ENCODE results near the gene MAB21L4. TPM values are rescaled to one million over a fixed set of nuclear protein-coding genes. Genes with fewer than 3 reads are reported as not detected.

The MAB21L4 gene
- total RNA-seq, 4 donors from 2014 or later: not detected

DNA sequence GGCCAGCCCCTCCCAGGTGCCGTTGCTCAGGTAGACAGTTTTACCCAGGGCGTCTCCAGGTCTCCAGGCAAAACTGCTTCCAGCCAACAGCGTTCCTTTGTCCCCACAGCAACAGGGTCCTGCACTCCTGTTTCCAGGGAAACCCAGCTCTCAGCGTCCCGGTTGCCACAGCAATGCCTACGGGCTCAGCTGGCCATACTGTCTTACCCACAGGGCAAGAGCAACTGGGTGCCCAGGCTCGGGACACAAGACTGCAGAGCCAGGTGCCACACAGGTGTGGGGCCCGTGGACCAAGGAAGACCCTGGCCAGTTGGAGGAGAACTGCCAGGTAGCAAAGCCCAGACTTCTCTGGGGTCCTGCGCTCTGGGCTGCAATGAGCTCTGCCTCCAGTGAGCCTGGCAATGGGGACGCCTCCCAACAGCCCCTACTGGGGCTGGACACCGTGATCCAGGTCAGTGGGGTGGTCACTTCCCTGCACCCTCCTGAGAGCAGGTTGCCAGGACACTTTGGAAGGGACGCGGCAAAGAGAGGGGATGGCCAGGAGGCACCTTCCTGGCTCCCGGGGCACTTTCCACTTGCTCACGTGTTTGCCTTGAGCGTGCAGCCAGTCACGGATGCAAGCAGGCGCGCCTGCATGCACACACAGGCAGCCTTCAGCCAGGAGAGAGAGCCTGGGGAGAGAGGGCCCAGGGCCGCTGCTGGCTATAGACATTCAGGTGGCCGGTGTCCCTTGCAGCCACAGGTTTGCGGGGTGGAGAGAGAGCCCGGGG, 10.4 kb upstream of the MAB21L4 start, which contains the start of gene CROCC2:
TSS of gene CROCC2 (plus strand) at position 196 of the 770 bp plus-strand sequence. CDS start at position 374, 178 bp downstream.
- ATAC-seq (ENCODE audit: low FRiP score): no peak
- no peak for TF ChIP-seq CTCF (IDR thresholded peaks at IDR 0.05)
- no peak for DNase-seq (ENCODE audit: low spot score)

DNA sequence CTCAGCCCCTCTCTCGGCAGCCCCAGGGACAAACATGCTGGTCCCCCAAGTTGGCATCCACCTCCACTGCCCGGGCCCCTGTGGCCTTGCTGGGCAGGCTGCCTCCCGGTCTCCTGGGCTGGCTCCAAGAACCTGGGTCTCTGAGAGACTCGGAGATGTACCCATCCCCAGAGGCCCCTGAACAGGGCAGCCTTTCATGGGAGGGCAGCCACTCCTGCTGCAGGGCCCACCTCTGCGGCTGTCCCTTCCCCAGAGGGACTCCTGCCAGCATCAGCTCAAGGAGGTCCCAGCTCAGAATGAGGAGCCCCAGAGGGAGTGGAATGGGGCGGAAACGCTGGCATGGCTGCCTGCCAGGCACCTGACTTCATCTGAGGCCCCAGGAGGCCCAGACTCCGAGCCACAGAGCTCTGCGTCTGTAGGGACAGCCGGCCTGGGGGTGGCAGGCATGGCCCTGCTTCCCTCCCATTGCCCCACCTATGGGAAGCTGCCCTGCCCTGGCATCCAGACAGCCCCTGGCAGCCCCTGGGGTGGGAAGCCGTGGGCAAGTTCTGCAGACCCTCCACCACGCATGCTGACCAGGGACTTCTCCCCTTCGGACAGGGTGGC, 9.3 kb upstream of the MAB21L4 start:
- no peak for DNase-seq (ENCODE audit: low spot score)
- no peak for ATAC-seq (ENCODE audit: low FRiP score)
- no peak for TF ChIP-seq CTCF (IDR thresholded peaks at IDR 0.05)

GRCh38 chr2:240904216-240905175, 8.5 kb upstream of the MAB21L4 start:
- TF ChIP-seq CTCF (IDR thresholded peaks at IDR 0.05): no peak
- DNase-seq (ENCODE audit: low spot score): no peak
- no peak for ATAC-seq (ENCODE audit: low FRiP score)

GRCh38 chr2:240903191-240904060, 7.5 kb upstream of the MAB21L4 start:
- DNase-seq (ENCODE audit: low spot score) (no peak), ATAC-seq (ENCODE audit: low FRiP score) (no peak)
- TF ChIP-seq CTCF (IDR thresholded peaks at IDR 0.05): no peak

DNA sequence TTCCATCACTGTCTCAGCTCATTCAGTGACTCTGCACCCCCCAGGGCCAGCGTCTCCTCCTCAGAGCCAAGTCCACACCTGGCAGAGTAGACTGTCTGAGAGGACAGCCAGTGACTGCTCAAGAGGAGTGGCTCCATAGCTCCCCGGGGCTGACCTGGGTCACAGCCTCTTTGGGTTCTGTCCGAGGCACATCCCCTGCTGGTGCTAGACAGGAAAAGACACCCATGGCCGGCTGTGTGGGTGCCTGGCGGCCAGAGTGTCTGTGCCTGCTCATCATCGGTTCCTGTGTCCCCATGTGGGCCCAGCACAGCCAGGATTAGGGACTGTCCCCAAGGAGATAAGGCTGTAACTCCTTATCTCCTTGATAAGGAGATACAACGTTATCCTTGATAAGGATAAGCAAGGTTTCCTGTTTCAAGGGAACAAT, 6.7 kb upstream of the MAB21L4 start:
- DNase-seq (ENCODE audit: low spot score): no peak
- TF ChIP-seq CTCF (IDR thresholded peaks at IDR 0.05): no peak
- ATAC-seq (ENCODE audit: low FRiP score): no peak

- no peak for ATAC-seq (ENCODE audit: low FRiP score)
- DNase-seq (ENCODE audit: low spot score): no peak
- TF ChIP-seq CTCF (IDR thresholded peaks at IDR 0.05): no peak
These were observed 6.1 kb upstream of the MAB21L4 start for GRCh38 chr2:240901986-240902614.

All from omental fat pad (tissue), 4 donors.